Endothelial cell of umbilical vein (primary cell): Measurements from ENCODE around the gene FCN2. TPM values are rescaled to one million over a fixed set of nuclear protein-coding genes. Genes with fewer than 3 reads are reported as not detected.

Experiments used
- BruUV-seq: library from RNA; stranded (reverse); fragments of 400-500 nt; replicated peaks from 2 replicates; lab custom pipeline; 2021; lab: Mats Ljungman, UMichigan
- CTCF ChIA-PET: fragments of 300-600, 350-600 bp; sonication (Branson Sonifier 250); formaldehyde crosslinking; loops from one replicate; lab custom pipeline; 2021; ENCODE audit warnings: antibody characterized with exemption, inconsistent platforms; lab: Charles Lee
- POLR2A ChIA-PET: fragments of 300-600, 350-600 bp; sonication (Branson Sonifier 250); formaldehyde crosslinking; loops from one replicate; lab custom pipeline; 2021; ENCODE audit warnings: antibody characterized with exemption, inconsistent platforms; lab: Charles Lee
- DNase-seq: peaks from one replicate; pipeline ENCODE4 v3.0.0-alpha.2; 2011; ENCODE audit warnings: low read depth, low spot score
- FAIRE-seq: peaks from 2 replicates; lab custom pipeline; 2011; peaks lifted over from hg19 to GRCh38; lab: Jason Lieb, UNC
- H2AFZ ChIP-seq: 2 replicates; pipeline ENCODE4 v1.6.0; 2012; ENCODE audit warnings: low read depth, low read length, control low read depth, inconsistent platforms
- H3K27ac ChIP-seq: 2 replicates; pipeline ENCODE4 v1.5.1; 2011; ENCODE audit warnings: low read depth, mild to moderate bottlenecking, control low read depth, low read length, moderate library complexity; ENCODE audit not compliant: insufficient read depth
- H3K27me3 ChIP-seq, 2 experiments: 2 replicates each; pipeline versions ENCODE4 v1.6.0 to v1.6.1; 2011; ENCODE audit warnings: low read length in 2 of 2, mixed read lengths in 1 of 2; ENCODE audit not compliant: control insufficient read depth in 2 of 2, insufficient read depth in 2 of 2
- H3K36me3 ChIP-seq, 2 experiments: 2 replicates in 1 of 2; 3 replicates in 1 of 2; pipeline ENCODE4 v1.5.1; 2011; ENCODE audit warnings: low read length in 2 of 2, mild to moderate bottlenecking in 1 of 2, moderate library complexity in 1 of 2; ENCODE audit not compliant: control insufficient read depth in 2 of 2, insufficient read depth in 2 of 2; ENCODE audit errors: extremely low read depth in 1 of 2
- H3K4me1 ChIP-seq: 3 replicates; pipeline ENCODE4 v1.5.1; 2011; ENCODE audit warnings: mild to moderate bottlenecking, low read length; ENCODE audit not compliant: control insufficient read depth, insufficient read depth; ENCODE audit errors: extremely low read depth
- H3K4me2 ChIP-seq: 2 replicates; pipeline ENCODE4 v1.6.1; 2011; ENCODE audit warnings: low read length, control low read depth, mixed read lengths; ENCODE audit not compliant: insufficient read depth
- H3K4me3 ChIP-seq, 3 experiments: fragments of 200-600 bp in 1 of 3; sonication (generic), shearing (Covaris generic) in 1 of 3; replicated peaks in 1 of 3; 2 replicates each; pipeline ENCODE4 v1.5.1; 2011 to 2016; ENCODE audit warnings: control low read depth in 3 of 3, low read length in 3 of 3, mild to moderate bottlenecking in 2 of 3, inconsistent platforms in 1 of 3, low read depth in 1 of 3, moderate library complexity in 1 of 3; ENCODE audit not compliant: insufficient read depth in 1 of 3
- H3K79me2 ChIP-seq: 2 replicates; pipeline ENCODE4 v1.6.0; 2012; ENCODE audit warnings: low read length, inconsistent platforms; ENCODE audit not compliant: control insufficient read depth, insufficient read depth
- H3K9ac ChIP-seq: replicated peaks from 2 replicates; pipeline ENCODE3; 2011; ENCODE audit warnings: low read length, control low read depth; ENCODE audit not compliant: insufficient read depth; ENCODE audit errors: extremely low read depth
- H3K9me1 ChIP-seq: replicated peaks from 3 replicates; pipeline ENCODE4 v1.6.0; 2011; ENCODE audit warnings: mild to moderate bottlenecking, low read length; ENCODE audit not compliant: control insufficient read depth, insufficient read depth; ENCODE audit errors: extremely low read depth
- H3K9me3 ChIP-seq: replicated peaks from 2 replicates; pipeline ENCODE4 v1.5.1; 2012; ENCODE audit warnings: low read length, inconsistent platforms; ENCODE audit not compliant: control insufficient read depth, insufficient read depth
- H4K20me1 ChIP-seq: replicated peaks from 2 replicates; pipeline ENCODE3; 2011; ENCODE audit warnings: mild to moderate bottlenecking, low read length; ENCODE audit not compliant: control insufficient read depth, insufficient read depth; ENCODE audit errors: extremely low read depth
- CTCF ChIP-seq, 2 donors: IDR thresholded peaks; 1 replicate in 1 of 2; 2 replicates in 1 of 2; pipeline ENCODE4 v1.5.1; 2011; ENCODE audit warnings: low read length in 2 of 2, mild to moderate bottlenecking in 2 of 2, moderate library complexity in 2 of 2, control low read depth in 1 of 2, inconsistent platforms in 1 of 2, low read depth in 1 of 2; ENCODE audit not compliant: insufficient read depth in 1 of 2; ENCODE audit errors: extremely low read depth in 1 of 2
- FOS ChIP-seq: IDR thresholded peaks from 2 replicates; pipeline ENCODE4 v1.6.1; 2011; ENCODE audit warnings: mild to moderate bottlenecking, low read length, moderate library complexity, borderline replicate concordance; ENCODE audit not compliant: insufficient read depth
- GATA2 ChIP-seq: IDR thresholded peaks from 2 replicates; pipeline ENCODE4 v1.7.0; 2011; ENCODE audit warnings: low read depth, mild to moderate bottlenecking, moderate library complexity, mixed read lengths, low read length; ENCODE audit not compliant: insufficient read length, insufficient read depth
- JUN ChIP-seq: IDR thresholded peaks from 2 replicates; pipeline ENCODE4 v1.6.1; 2011; ENCODE audit warnings: borderline replicate concordance, low read depth; ENCODE audit not compliant: insufficient read length, insufficient read depth
- MAX ChIP-seq: IDR thresholded peaks from 2 replicates; pipeline ENCODE4 v1.6.1; 2011; ENCODE audit not compliant: insufficient read depth, insufficient read length
- POLR2AphosphoS5 ChIP-seq: IDR thresholded peaks from 2 replicates; pipeline ENCODE4 v1.6.1; 2012; ENCODE audit warnings: low read depth, mild to moderate bottlenecking, control low read depth, low read length, moderate library complexity; ENCODE audit not compliant: insufficient read depth
- dilution Hi-C: fragments of 300-500 bp; cut with MboI; formaldehyde crosslinking; loops from one replicate; pipeline ENCODE4 v1.15.0; 2019; ENCODE audit warnings: low sequenced_read_pairs; ENCODE audit not compliant: extremely low pct_ligation_motif_present
- intact Hi-C: fragments of 100-400 bp; cut with micrococcal nuclease; formaldehyde crosslinking; loops from one replicate; pipeline ENCODE4 v1.10.0; 2022
- polyA plus RNA-seq, 4 experiments: library from polyadenylated mRNA; depleted of rRNA in 3 of 4; stranded (reverse) in 3 of 4; unstranded in 1 of 4; fragments of >200 nt; gene quantifications; 2 replicates each; pipeline versions ENCODE4 v1.2.1 to v1.2.3, GENCODE V29; 2011 to 2012; ENCODE audit warnings: missing spikeins in 1 of 4
- total RNA-seq: library from RNA; stranded (reverse); gene quantifications from 2 replicates; pipeline ENCODE4 v1.2.3, GENCODE V29; 2021

The FCN2 gene
- total and polyA plus RNA-seq, 2 donors (not counting 3 experiments of a cell fraction or from before 2014, with no cell fraction given), result not detected

- Histone ChIP-seq H3K4me2 (no peak overlapping the region), H3K27ac (no peak overlapping the region), H3K4me1 (no peaks in the 10 kb centered on the region), H3K9ac (no peak overlapping the region), H3K36me3 (no peaks in the 10 kb centered on the region), H3K9me3 (no peaks in the 10 kb centered on the region), H2AFZ (no peak overlapping the region), H3K27me3 (no peaks in the 10 kb centered on the region), H3K9me1 (no peaks in the 10 kb centered on the region), H3K4me3 (no peak overlapping the region), H4K20me1 (no peaks in the 10 kb centered on the region), H3K79me2 (no peaks in the 10 kb centered on the region)
- dilution Hi-C loops, result no loop called here
- TF ChIP-seq FOS (no peak), GATA2 (no peak), MAX (no peak), JUN (no peak), POLR2AphosphoS5 (no peak), CTCF (IDR thresholded peaks at IDR 0.05; ENCODE audit: extremely low read depth in 1 of 2, insufficient read depth in 1 of 2, low read depth in 1 of 2, low read length in 2 of 2) (no peak)
- CTCF ChIA-PET, result no interaction called here
- FAIRE-seq (no peak), DNase-seq (no peak)
- no TSS peak for BruUV-seq
- intact Hi-C loops, result no loop called here
- POLR2A ChIA-PET, result no interaction called here
Measured at GRCh38 chr9:134925011-134925511, 44.5 kb downstream of the FCN2 start.
